Esophagus (tissue), 2 donors: Measurements from ENCODE around the gene ABHD3. TPM values are rescaled to one million over a fixed set of nuclear protein-coding genes. Genes with fewer than 3 reads are reported as not detected.

Experiments used
- H3K27ac ChIP-seq, 2 donors: one replicate each; pipeline ENCODE4 v1.5.1; 2013; ENCODE audit warnings: low read depth in 2 of 2, mild to moderate bottlenecking in 2 of 2, inconsistent platforms in 1 of 2, low read length in 1 of 2, moderate library complexity in 1 of 2
- H3K27me3 ChIP-seq, 2 donors: one replicate each; pipeline ENCODE4 v1.6.1; 2013; ENCODE audit warnings: low read length in 2 of 2, control low read depth in 1 of 2, mild to moderate bottlenecking in 1 of 2; ENCODE audit not compliant: insufficient read depth in 2 of 2, control insufficient read depth in 1 of 2
- H3K36me3 ChIP-seq, 2 donors: one replicate each; pipeline ENCODE4 v1.6.1; 2013; ENCODE audit warnings: low read length in 1 of 2; ENCODE audit not compliant: control insufficient read depth in 2 of 2, insufficient read depth in 2 of 2
- H3K4me1 ChIP-seq, 2 donors: one replicate each; pipeline ENCODE4 v1.6.1; 2013; ENCODE audit warnings: low read length in 1 of 2; ENCODE audit not compliant: control insufficient read depth in 2 of 2, insufficient read depth in 2 of 2
- H3K4me3 ChIP-seq, 2 donors: one replicate each; pipeline ENCODE4 v1.5.1; 2013; ENCODE audit warnings: low read length in 2 of 2, mild to moderate bottlenecking in 2 of 2, low read depth in 1 of 2, moderate library complexity in 1 of 2
- H3K9me3 ChIP-seq, 2 donors: one replicate each; pipeline ENCODE4 v1.6.1; 2013; ENCODE audit warnings: mild to moderate bottlenecking in 2 of 2, low read depth in 1 of 2, low read length in 1 of 2, moderate library complexity in 1 of 2; ENCODE audit not compliant: control insufficient read depth in 2 of 2, insufficient read depth in 1 of 2
- WGBS, 2 donors: extraction: QIAGEN DNeasy Blood & Tissue Kit; methylation state at CpG; one replicate each; pipeline ENCODE4 v1.1.7; 2013; 5-methylcytosine and 5-hydroxymethylcytosine counted together
- polyA plus RNA-seq, 2 donors: library from polyadenylated mRNA; stranded (reverse); fragments of 200-250 nt; gene quantifications; one replicate each; pipeline ENCODE4 v1.2.3, GENCODE V29; 2013
- donor health status: healthy with polysubstance abuse.
- donor health status: Bipolar disorder and iron deficiency.

ABHD3 gene
- polyA plus RNA-seq: 10 to 100 TPM; 13.4 to 53.9 TPM

- no peaks in the 10 kb centered on the region for H3K9me3 ChIP-seq
- WGBS, 2 donors: 1 to 2% methylated on average over 60 of the region's 60 CpGs
- H3K36me3 ChIP-seq: no peaks in the 10 kb centered on the region
- peak within 1 kb of the TSS; percentile 75 to 91 for H3K4me3 ChIP-seq
- no peaks in the 10 kb centered on the region for H3K27me3 ChIP-seq
- no peaks in the 10 kb centered on the region for H3K4me1 ChIP-seq
- peak within 1 kb of the TSS; percentile 98 to 99 for H3K27ac ChIP-seq
Measured at GRCh38 chr18:21704603-21705364, at the start of gene ABHD3. TSS of gene ABHD3 (minus strand) at chr18:21704774. CDS start at chr18:21704665, 109 bp downstream.

DNA sequence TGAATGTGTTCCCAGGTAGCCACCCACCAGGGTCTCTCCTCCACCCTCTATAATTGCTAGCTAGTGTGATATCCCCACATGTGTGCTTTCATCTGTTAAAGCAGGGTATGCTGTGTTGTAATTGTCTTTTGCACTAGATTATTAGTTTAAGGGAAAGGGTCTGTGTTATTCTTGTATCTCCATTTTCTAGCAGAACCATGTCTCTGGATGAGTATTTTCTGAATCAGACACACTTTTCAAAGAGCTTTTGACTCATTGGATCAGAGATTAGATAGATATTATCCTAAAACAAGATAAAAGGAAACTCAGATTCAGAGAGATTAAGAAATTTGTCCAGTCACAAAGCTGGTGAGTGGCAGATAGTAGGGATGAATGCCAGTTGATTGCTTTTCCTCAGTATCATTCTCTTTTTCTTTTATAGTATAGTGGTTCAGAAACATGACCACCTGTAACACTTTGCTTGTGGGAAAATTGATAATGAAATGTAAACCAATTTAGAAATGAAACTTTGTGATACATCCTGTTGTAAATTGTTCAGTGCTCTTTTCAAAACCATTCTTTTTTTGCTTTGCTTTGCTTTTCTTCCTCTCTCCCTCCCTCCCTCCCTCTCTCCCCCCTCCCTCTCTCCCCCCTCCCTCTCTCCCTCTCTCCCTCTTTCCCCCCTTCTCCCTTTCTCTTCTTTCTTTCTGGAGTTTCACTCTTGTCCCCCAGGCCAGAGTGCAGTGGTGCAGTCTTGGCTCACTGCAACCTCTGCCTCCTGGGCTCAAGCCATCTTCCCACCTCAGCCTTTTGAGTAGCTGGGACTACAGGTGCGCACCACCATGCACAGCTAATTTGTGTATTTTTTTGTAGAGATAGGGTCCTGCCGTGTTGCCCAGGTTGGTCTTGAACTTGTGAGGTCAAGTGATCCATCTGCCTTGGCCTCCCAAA is 43.5 kb upstream of the ABHD3 start:
- Histone ChIP-seq H3K9me3 (no peaks in the 10 kb centered on the region), H3K27ac (no peak overlapping the region), H3K4me3 (no peak overlapping the region), H3K27me3 (no peaks in the 10 kb centered on the region), H3K4me1 (no peaks in the 10 kb centered on the region), H3K36me3 (no peaks in the 10 kb centered on the region)
- 81 to 86% methylated on average over 2 of the region's 2 CpGs for WGBS, 2 donors

- no peak overlapping the region for H3K4me3 ChIP-seq
- no peaks in the 10 kb centered on the region for H3K27me3 ChIP-seq
- H3K27ac ChIP-seq: no peak overlapping the region
- 55 to 63% methylated on average over 2 of the region's 2 CpGs for WGBS, 2 donors
- H3K36me3 ChIP-seq: no peaks in the 10 kb centered on the region
- no peaks in the 10 kb centered on the region for H3K9me3 ChIP-seq
- H3K4me1 ChIP-seq: no peaks in the 10 kb centered on the region
Measured at GRCh38 chr18:21747268-21747667, 42.7 kb upstream of the ABHD3 start.

GRCh38 chr18:21745231-21745630 is 40.7 kb upstream of the ABHD3 start:
- 85 to 91% methylated on average over 5 of the region's 5 CpGs for WGBS, 2 donors
- Histone ChIP-seq H3K27ac (no peak overlapping the region), H3K4me1 (peaks cover 0 to 3% of the 10 kb centered on the region in 2 donors), H3K27me3 (no peaks in the 10 kb centered on the region), H3K9me3 (no peaks in the 10 kb centered on the region), H3K4me3 (no peak overlapping the region), H3K36me3 (no peaks in the 10 kb centered on the region)

DNA sequence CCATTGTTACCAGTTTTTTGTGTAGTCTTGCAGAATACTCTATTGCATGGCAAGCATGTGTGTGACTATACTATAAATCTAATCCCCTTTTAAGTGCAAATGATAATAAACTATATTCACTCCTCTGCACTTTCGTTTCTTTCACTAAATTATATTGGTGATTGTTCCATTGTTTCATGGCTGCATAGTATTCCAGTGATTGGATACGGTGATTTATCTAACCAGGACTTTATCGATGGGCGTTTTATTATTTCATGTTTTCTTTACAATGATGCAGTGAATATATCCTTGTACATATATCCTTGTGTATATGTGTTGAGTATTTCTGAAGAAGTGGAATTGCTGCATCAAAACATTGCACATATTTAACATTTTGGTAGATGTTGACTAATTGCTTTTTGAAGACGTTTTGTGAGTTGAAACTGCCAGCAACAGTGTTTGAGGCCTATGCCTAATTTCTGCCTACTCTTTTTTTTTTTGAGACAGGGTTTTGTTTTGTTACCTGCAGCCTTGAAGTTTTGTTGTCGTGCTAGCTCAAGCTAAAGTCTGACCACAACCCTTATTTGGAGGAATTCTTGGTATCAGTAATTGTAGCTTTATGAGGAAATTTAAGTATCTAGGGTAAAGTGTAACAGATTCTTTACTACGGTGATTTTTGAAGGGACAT is 38.7 kb upstream of the ABHD3 start:
- WGBS, 2 donors: 78% methylated on average over 7 of the region's 7 CpGs
- Histone ChIP-seq H3K27ac (no peak overlapping the region), H3K36me3 (no peaks in the 10 kb centered on the region), H3K4me1 (peaks cover 0 to 3% of the 10 kb centered on the region in 2 donors), H3K9me3 (no peaks in the 10 kb centered on the region), H3K4me3 (no peak overlapping the region), H3K27me3 (no peaks in the 10 kb centered on the region)

GRCh38 chr18:21742315-21742687 is 37.7 kb upstream of the ABHD3 start:
- Histone ChIP-seq H3K9me3 (no peaks in the 10 kb centered on the region), H3K4me3 (peak overlapping the region in 1 of 2 donors; percentile 78), H3K27me3 (no peaks in the 10 kb centered on the region), H3K4me1 (peaks cover 0 to 3% of the 10 kb centered on the region in 2 donors), H3K27ac (no peak overlapping the region), H3K36me3 (no peaks in the 10 kb centered on the region)
- 52 to 59% methylated on average over 5 of the region's 5 CpGs for WGBS, 2 donors

DNA sequence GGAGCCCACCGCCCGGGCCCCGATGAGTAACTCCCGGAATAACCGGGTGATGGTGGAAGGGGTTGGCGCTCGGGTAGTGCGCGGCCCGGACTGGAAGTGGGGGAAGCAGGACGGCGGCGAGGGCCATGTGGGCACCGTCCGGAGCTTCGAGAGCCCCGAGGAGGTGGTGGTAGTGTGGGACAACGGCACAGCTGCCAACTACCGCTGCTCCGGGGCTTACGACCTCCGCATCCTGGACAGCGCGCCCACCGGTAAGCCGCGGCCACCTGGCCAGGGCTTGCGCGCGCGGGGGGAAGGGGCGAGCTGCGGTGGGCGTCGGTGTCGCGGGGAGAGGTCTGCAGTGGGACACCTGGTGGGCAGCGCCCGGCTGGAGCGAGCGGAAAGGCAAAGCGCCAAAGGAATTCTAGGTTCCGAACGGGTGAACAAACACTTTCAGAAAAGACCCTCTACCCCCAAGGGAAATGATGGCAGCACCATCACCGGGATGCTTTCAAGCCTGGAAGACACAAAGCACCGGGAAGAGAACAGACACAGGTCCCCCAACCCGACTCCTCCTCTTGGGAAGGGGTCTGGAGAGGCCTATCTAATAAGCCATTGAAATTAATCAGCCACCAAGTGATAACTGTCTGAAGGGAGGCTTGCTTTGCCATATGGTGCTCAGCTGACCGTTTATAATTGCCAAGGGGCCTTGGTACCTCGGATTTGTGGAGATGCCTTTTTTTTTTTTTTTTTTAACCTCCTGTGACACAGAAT is 37.2 kb upstream of the ABHD3 start:
- Histone ChIP-seq H3K36me3 (no peaks in the 10 kb centered on the region), H3K4me1 (peaks cover 0 to 3% of the 10 kb centered on the region in 2 donors), H3K9me3 (no peaks in the 10 kb centered on the region), H3K27ac (peak overlapping the region; percentile 96 to 97), H3K27me3 (no peaks in the 10 kb centered on the region), H3K4me3 (peak overlapping the region; percentile 78 to 82)
- WGBS, 2 donors: 1% methylated on average over 46 to 49 of the region's 49 CpGs

GRCh38 chr18:21741312-21741561 is 36.7 kb upstream of the ABHD3 start:
- Histone ChIP-seq H3K4me1 (peaks cover 0 to 3% of the 10 kb centered on the region in 2 donors), H3K9me3 (no peaks in the 10 kb centered on the region), H3K4me3 (peak overlapping the region; percentile 78 to 82), H3K36me3 (no peaks in the 10 kb centered on the region), H3K27ac (peak overlapping the region; percentile 96 to 97), H3K27me3 (no peaks in the 10 kb centered on the region)
- WGBS, 2 donors: 0 to 1% methylated on average over 8 to 41 of the region's 41 CpGs
